Measurements from ENCODE around the gene AHCY.
"Not testable (repeated sequence)": the region's sequence is repeated elsewhere in the genome, so short reads cannot be mapped to it uniquely, and the experiment has no call there.

The AHCY gene

GRCh38 chr20:34295284-34295683 lies 7.9 kb downstream of the AHCY start:
- TF ChIP-seq CTCF (IDR thresholded peaks at IDR 0.05; ENCODE audit: control extremely low read depth, extremely low read depth, low read depth, missing control alignments) = no peak
- DNase-seq (ENCODE audit: extremely low spot score) = no peak
- ChIA-PET POLR2A (no interaction called here), CTCF (interaction anchor here (3.4 kb wide), 1 partner anchor 18 kb away, joined by 31 read pairs; no protein-coding TSS in a partner anchor)

- DNase-seq (ENCODE audit: extremely low spot score) = no peak
- CTCF ChIA-PET = interaction anchor here (3.4 kb wide), 1 partner anchor 18 kb away, joined by 31 read pairs; no protein-coding TSS in a partner anchor
- POLR2A ChIA-PET = no interaction called here
- TF ChIP-seq CTCF (IDR thresholded peaks at IDR 0.05; ENCODE audit: control extremely low read depth, extremely low read depth, low read depth, missing control alignments) = no peak
Observed at GRCh38 chr20:34294563-34294962, 8.6 kb downstream of the AHCY start.

GRCh38 chr20:34293589-34293988 lies 9.6 kb downstream of the AHCY start:
- CTCF ChIA-PET = interaction anchor here (4.6 kb wide), 1 partner anchor 19 kb away, joined by 17 read pairs; no protein-coding TSS in a partner anchor
- no peak for TF ChIP-seq CTCF (IDR thresholded peaks at IDR 0.05; ENCODE audit: control extremely low read depth, extremely low read depth, low read depth, missing control alignments)
- POLR2A ChIA-PET = no interaction called here

GRCh38 chr20:34293119-34293518 lies 10.0 kb downstream of the AHCY start:
- no peak for TF ChIP-seq CTCF (IDR thresholded peaks at IDR 0.05; ENCODE audit: control extremely low read depth, extremely low read depth, low read depth, missing control alignments)
- no peak for DNase-seq (ENCODE audit: extremely low spot score)
- CTCF ChIA-PET = interaction anchor here (4.6 kb wide), 1 partner anchor 19 kb away, joined by 17 read pairs; no protein-coding TSS in a partner anchor
- POLR2A ChIA-PET = no interaction called here

More at GRCh38 chr20:34293589-34293988, 9.6 kb downstream of the AHCY start:
- DNase-seq (ENCODE audit: extremely low spot score) = no peak

GRCh38 chr20:34292496-34292895 lies 10.7 kb downstream of the AHCY start:
- CTCF ChIA-PET = interaction anchor here (4.6 kb wide), 1 partner anchor 20 kb away, joined by 17 read pairs; no protein-coding TSS in a partner anchor
- POLR2A ChIA-PET = no interaction called here
- no peak for TF ChIP-seq CTCF (IDR thresholded peaks at IDR 0.05; ENCODE audit: control extremely low read depth, extremely low read depth, low read depth, missing control alignments)

GRCh38 chr20:34290471-34290870 lies 12.7 kb downstream of the AHCY start:
- ChIA-PET POLR2A (no interaction called here), CTCF (interaction anchor here (1.5 to 4.6 kb wide), 2 partner anchors 22 to 479 kb away, joined by 4 to 17 read pairs; no protein-coding TSS in a partner anchor)
- TF ChIP-seq CTCF (IDR thresholded peaks at IDR 0.05; ENCODE audit: control extremely low read depth, extremely low read depth, low read depth, missing control alignments) = no peak

More at GRCh38 chr20:34292496-34292895, 10.7 kb downstream of the AHCY start:
- no peak for DNase-seq (ENCODE audit: extremely low spot score)

GRCh38 chr20:34287500-34287899 lies 15.7 kb downstream of the AHCY start:
- POLR2A ChIA-PET; DNase-seq (ENCODE audit: extremely low spot score): not testable (repeated sequence)
- CTCF ChIA-PET = interaction anchor here (1.2 to 2.7 kb wide), 4 partner anchors 11 to 30 kb away, joined by 3 to 12 read pairs (median 7); no protein-coding TSS in a partner anchor

More at GRCh38 chr20:34290471-34290870, 12.7 kb downstream of the AHCY start:
- DNase-seq (ENCODE audit: extremely low spot score) = no peak

All from GM10248 (cell line).